ENCODE measurements around the gene ZNF518A. TPM values are rescaled to one million over a fixed set of nuclear protein-coding genes. Genes with fewer than 3 reads are reported as not detected.

ZNF518A gene
- total RNA-seq = 23.9 and 29.8 TPM in 2 replicates

DNA sequence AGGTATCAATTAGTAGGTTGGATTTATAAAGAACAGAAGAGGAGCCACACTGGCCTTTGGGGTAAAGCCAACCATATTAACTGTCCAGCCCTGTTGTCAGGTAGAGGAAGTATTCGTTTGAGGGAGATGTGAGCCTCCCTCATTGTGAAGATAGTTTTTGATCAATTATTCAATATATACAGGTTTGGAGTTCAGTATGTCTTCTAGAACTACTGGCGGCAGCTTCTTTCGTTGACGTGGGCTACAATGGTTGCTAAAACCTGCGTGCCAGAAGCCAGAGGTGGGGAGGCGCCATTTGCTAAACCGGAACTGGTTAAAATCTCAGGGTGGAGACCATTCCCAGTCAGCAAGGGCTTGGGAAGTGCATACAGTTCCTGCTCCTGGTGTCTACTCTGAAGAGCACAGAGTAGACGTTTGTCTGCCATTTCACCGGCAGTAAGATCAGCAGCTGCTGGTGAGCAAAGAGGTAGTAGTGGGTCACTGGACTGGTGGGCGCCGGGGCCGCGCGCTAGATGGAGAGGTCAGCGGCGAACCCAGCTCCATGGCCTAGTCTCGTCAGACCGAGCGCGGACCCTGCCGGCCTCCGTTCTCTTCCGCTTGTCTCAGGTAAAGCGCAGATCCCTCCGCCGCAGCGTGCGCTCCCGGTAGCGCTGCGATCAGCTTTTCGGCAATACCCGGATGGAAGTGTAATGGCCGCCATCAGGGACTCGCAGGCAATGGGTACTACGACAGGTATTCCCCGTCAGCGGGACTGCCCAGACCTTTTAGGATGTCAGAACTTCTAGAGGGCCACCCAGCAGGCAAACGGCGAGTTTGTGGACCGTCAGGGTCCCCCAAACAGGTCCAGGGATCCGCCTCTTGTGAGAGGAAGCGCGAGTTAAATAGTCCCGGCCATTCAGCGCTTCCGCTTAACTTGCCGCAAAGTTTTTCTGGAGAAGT, at the start of gene ZNF518A:
TSS of gene ZNF518A (plus strand) at position 911 of the 939 bp plus-strand sequence. CDS start 26,026 bp downstream, outside the sequence.

Other genes with a start within 250 kb of the ZNF518A start
- 0.14 TPM in 1 of 2 replicates, not detected in the other for gene CC2D2B, start 222.3 kb upstream of the ZNF518A start, total RNA-seq
- 14.5 and 18.8 TPM in 2 replicates for gene CCNJ, start 86.7 kb upstream of the ZNF518A start, total RNA-seq
- 3.4 and 10.6 TPM in 2 replicates for gene BLNK, start 141.3 kb downstream of the ZNF518A start, total RNA-seq
- gene DNTT, start 174.1 kb downstream of the ZNF518A start, total RNA-seq = not detected in 2 replicates
- gene OPALIN, start 228.7 kb downstream of the ZNF518A start, total RNA-seq = not detected in 2 replicates